Left hindlimb (tissue), 1 donor: ENCODE results near the gene NPPB.

Experiments used
- DNase-seq: peaks from one replicate; pipeline ENCODE4 v3.0.0-alpha.2; 2018

Gene NPPB

DNA sequence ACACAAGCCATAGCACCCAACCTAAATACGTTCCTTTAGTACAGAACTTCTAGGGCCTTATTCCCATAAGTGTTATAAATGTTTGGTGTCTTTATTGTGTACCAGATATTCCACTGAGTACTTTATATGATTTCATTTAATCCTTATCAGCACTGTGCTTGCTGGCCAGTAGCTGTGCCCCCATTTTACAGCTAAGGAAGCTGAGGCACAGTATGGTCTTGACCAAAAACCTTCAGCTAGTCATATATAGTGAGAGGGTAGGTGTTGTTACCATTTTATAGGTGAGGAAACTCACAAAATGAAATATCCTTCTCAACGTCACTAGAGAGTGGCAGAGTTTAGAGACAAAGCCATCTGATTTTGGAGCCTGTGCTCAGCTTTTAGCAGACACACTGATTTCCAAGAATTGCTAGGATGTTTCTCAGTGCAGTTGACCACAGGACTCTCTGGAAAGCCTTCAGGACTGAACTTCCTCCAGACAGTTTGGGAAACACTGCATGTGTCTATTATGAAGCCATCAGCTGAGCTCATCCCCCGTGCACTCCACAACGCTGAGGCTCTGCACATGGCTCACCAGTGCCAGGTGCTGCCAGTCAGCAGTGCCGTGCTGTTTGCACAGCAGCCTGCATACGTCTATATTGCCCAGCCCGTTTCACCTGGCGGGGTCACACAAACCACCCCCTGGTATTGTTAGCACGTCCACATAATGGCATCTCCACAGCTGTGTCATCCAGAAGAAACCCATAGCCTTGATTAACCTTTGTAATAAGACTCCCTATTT is 26.6 kb downstream of the NPPB start:
- no peak for DNase-seq

DNA sequence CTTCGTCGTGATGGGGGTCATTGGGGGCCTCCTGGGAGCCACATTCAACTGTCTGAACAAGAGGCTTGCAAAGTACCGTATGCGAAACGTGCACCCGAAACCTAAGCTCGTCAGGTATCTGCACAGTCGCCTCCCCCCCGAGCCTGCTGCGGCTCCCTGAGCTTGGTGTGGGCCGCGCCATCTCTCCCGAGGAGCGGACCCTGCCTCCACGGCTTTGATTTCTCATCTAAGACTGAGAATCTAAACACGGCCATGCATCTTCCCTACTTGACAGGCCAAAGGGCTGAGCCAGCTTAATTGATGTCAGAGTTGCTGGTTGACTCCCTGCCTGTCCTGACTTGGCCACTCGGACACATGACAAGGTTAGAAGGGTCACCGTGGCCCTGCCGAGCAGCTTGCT is 30.2 kb downstream of the NPPB start:
- no peak for DNase-seq

DNA sequence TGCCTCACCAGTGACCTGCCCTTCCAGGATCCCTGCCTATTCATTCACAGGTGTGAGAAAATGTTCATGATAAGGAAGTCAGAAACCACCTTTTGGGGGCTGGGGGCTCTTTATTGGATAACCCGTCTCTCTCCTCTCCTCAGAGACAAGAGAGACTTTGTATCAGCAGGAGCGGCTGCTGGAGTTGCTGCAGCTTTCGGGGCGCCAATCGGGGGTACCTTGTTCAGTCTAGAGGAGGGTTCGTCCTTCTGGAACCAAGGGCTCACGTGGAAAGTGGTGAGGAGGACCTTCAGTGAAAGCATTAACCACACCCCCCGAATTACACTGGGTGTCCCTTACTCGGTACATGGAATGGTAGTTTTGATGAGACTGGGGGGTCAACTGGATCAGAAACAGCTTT is 31.8 kb downstream of the NPPB start:
- no peak for DNase-seq

DNA sequence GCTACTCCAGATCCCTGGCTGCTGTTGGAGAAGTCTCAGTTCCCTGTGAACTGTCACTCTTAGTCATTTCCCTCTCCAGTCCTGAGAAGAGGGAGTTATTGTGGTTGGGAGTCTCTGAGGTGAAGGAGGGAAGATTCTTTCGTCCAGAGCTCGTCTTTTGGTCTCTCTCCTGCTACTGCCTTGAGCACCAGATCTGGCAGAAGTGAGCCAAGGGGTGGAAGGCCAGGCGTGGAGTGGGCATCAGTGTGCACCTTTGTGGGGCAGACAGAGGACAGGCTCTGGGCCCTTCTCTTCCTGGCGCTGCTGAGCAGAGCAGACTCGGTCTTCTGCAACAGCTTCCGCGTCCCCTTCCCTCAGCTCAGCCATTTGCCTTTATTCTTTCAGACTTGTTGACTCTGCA is 33.6 kb downstream of the NPPB start:
- DNase-seq, result no peak

DNA sequence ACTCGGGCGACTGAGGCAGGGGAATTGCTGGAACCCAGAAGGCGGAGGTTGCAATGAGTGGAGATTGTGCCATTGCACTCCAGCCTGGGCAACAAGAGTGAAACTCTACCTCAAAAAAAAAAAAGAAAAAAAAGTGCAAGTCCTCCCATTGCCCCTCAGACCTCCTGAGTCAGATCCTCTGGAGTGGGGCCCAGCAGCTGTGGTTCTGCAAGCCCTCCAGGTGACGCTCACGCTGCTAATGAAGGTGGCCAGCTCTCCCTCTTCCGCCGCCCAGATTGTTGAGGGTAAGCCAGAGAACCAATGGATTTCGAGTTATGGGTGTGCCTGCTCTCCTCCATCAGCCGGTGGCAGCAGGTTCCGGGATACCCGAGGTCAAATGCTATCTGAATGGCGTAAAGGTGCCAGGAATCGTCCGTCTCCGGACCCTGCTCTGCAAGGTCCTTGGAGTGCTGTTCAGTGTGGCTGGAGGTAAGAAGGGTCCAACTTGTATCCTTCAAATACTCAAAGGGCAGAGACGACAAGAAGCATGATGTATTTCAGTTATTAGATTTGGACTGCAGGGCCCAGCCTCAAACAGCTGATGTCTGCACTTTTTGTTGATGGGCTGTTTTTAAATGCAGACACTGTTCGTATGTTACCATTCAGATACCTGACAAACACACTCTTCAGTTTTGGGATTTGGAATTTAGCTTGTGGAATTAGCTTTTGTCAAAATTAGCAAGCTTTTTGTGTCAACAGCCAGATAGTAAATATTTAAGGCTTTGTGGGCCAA is 35.2 kb downstream of the NPPB start:
- DNase-seq, result no peak

DNA sequence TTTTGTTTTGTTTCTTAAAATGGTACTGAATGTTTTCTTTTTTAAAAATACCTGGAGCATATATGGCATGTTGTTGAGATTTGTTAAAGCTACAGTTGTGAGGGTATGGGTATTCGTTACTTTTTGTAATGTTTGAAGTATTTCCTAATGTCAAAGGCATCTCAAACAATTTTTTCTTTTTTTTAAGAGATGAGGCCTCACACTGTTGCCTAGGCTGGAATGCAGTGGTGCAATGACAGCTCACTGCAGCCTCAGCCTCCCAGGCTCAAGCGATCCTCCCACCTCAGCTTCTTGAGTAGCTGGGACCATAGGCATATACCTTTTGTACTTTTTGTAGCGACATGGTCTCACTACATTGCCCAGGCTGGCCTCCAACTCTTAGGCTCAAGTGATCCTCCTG is 36.7 kb downstream of the NPPB start:
- no peak for DNase-seq

DNA sequence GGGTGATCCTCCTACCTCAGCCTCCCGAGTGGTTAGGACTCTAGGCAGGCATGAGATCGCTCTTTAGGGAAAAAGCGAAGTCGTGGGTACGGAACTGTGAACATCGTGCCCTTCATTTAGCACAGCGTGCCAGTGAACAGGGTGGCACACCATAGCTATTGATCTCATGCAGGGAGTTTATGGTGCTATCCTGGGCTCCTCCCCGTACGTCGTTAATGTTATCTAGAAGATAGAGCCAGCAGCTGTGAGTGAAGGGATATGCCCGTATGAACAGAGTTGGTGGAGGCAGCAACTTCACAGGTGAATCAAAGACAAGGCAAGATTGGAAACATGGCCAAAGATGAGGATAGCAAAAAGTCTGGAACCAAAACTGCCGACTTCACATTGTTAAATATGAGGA is 41.6 kb downstream of the NPPB start:
- DNase-seq, result no peak

DNA sequence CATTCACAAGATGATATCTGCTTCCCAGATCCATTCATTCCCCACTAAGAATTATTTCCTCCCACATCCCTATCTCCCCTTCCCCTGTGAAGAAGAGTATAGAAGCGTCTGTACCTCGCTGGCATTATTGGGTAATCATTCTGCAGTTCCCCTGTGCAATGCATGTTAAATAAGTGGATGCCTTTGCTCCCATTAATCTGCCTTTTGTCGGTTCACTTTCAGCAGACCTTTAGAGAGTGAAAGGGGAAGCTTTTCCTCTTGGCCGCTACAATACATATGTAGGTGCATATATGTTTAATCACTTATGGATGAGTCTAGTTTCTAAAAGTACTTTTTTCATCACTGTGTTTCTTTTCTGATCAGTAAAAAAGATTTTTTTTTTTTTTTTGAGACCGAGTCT is 45.7 kb downstream of the NPPB start:
- no peak for DNase-seq
